PC-3 (cell line): Measurements from ENCODE around the gene CASP6. TPM values are rescaled to one million over a fixed set of nuclear protein-coding genes. Genes with fewer than 3 reads are reported as not detected.

Experiments
- ATAC-seq: fragments of 200-7000 bp; cut with Tn5 transposase; 2 replicates; pipeline ENCODE4 v1.9.1; 2020; ENCODE audit warnings: mild to moderate bottlenecking, moderate library complexity
- BruUV-seq: library from RNA; stranded (reverse); fragments of 400-500 nt; replicated peaks from 2 replicates; lab custom pipeline; 2021; lab: Mats Ljungman, UMichigan
- CTCF ChIA-PET: fragments of 300-600 bp; sonication (Branson Sonifier 250); formaldehyde crosslinking; loops from one replicate; lab custom pipeline; 2022; ENCODE audit warnings: antibody characterized with exemption; lab: Charles Lee
- POLR2A ChIA-PET: fragments of 300-600 bp; sonication (Branson Sonifier 250); formaldehyde crosslinking; loops from one replicate; lab custom pipeline; 2022; ENCODE audit warnings: antibody characterized with exemption; ENCODE audit not compliant: unreplicated experiment; lab: Charles Lee
- DNase-seq: peaks from one replicate; pipeline ENCODE4 v3.0.0-alpha.2; 2015
- H2AFZ ChIP-seq: fragments of 300-600 bp; sonication (generic); 2 replicates; pipeline ENCODE4 v1.6.0; 2016; ENCODE audit warnings: antibody characterized with exemption, low read length
- H3F3A ChIP-seq: fragments of 300-600 bp; sonication (generic); one replicate; pipeline ENCODE4 v1.6.0; 2017; ENCODE audit warnings: antibody characterized with exemption, low read length, control low read depth, mild to moderate bottlenecking; ENCODE audit not compliant: unreplicated experiment
- H3K27ac ChIP-seq: fragments of 300-600 bp; sonication (generic); 2 replicates; pipeline ENCODE4 v1.5.1; 2016; ENCODE audit warnings: mild to moderate bottlenecking, low read length
- H3K27me3 ChIP-seq: fragments of 300-600 bp; sonication (generic); 2 replicates; pipeline ENCODE4 v1.6.1; 2016; ENCODE audit warnings: low read length, mixed read lengths
- H3K36me3 ChIP-seq: fragments of 300-600 bp; sonication (generic); 2 replicates; pipeline ENCODE4 v1.6.1; 2016; ENCODE audit warnings: low read depth, mixed run types, low read length, mixed read lengths
- H3K4me1 ChIP-seq: fragments of 300-600 bp; sonication (generic); 2 replicates; pipeline ENCODE4 v1.5.1; 2016; ENCODE audit warnings: low read length; ENCODE audit not compliant: insufficient read depth
- H3K4me2 ChIP-seq: fragments of 300-600 bp; sonication (generic); 2 replicates; pipeline ENCODE4 v1.6.0; 2016; ENCODE audit warnings: low read length
- H3K4me3 ChIP-seq: fragments of 300-600 bp; sonication (generic); 2 replicates; pipeline ENCODE4 v1.5.1; 2016; ENCODE audit warnings: mild to moderate bottlenecking, low read length, mixed read lengths
- H3K79me2 ChIP-seq: fragments of 300-600 bp; sonication (generic); 2 replicates; pipeline ENCODE4 v1.6.1; 2017; ENCODE audit warnings: low read length, mixed read lengths
- H3K9ac ChIP-seq: fragments of 300-600 bp; sonication (generic); 2 replicates; pipeline ENCODE4 v1.6.0; 2016; ENCODE audit warnings: mild to moderate bottlenecking, low read length
- H3K9me2 ChIP-seq: fragments of 300-600 bp; sonication (generic); replicated peaks from 2 replicates; pipeline ENCODE4 v1.6.1; 2016; ENCODE audit warnings: mixed run types, low read length, mixed read lengths
- H3K9me3 ChIP-seq: fragments of 300-600 bp; sonication (generic); 2 replicates; pipeline ENCODE4 v1.6.1; 2016; ENCODE audit warnings: low read length, mixed read lengths
- H4K20me1 ChIP-seq: fragments of 300-600 bp; sonication (generic); 2 replicates; pipeline ENCODE4 v1.6.1; 2016; ENCODE audit warnings: low read length, mixed read lengths
- CTCF ChIP-seq: fragments of 300-600 bp; sonication (generic); conservative IDR thresholded peaks from 2 replicates; pipeline ENCODE4 v1.5.1; 2017; ENCODE audit warnings: antibody characterized with exemption, low read depth, mild to moderate bottlenecking, low read length
- EZH2 ChIP-seq: fragments of 300-600 bp; sonication (generic); IDR thresholded peaks from one replicate; pipeline ENCODE4 v1.6.1; 2017; ENCODE audit warnings: antibody characterized with exemption, mild to moderate bottlenecking, low read length; ENCODE audit not compliant: unreplicated experiment
- EZH2phosphoT487 ChIP-seq: fragments of 300-600 bp; sonication (generic); IDR thresholded peaks from 2 replicates; pipeline ENCODE4 v1.6.1; 2018; ENCODE audit warnings: mild to moderate bottlenecking, antibody characterized with exemption, low read length, borderline replicate concordance
- intact Hi-C: fragments of 100-400 bp; cut with micrococcal nuclease; formaldehyde crosslinking; loops from 2 replicates; pipeline ENCODE4 v1.9.0; 2023
- total RNA-seq: library from RNA; depleted of rRNA; stranded (reverse); fragments of >200 nt; gene quantifications from 2 replicates; pipeline ENCODE4 v1.2.3, GENCODE V29; 2014

CASP6 gene
- total RNA-seq, 1 experiment from 2014 or later, result 33.7 TPM

DNA sequence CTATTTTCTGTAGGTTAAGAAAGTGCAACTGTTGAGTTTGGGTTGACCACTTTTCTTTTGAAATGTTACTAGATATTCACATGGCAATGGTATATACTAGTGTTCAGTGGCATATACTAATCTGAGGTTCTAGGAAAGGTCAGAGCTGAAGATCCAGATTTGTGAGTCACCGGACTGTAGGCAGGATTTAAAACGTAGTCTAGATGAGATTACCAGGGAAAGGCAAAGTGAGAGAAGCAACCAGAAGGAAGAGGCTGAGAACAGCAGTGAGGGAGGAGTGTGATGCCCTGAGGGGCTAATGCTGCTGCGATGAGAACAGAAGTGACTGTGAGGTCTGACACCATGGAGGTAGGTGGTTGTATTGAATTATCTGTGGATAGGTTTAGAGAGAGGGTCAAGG, 36.3 kb upstream of the CASP6 start:
- H3K9me3 ChIP-seq, result no peaks in the 10 kb centered on the region
- no peak for DNase-seq
- ATAC-seq, result no peak
- H3K9ac ChIP-seq, result no peak overlapping the region
- intact Hi-C loops, result no loop called here
- no peak overlapping the region for H3K4me3 ChIP-seq
- ChIA-PET CTCF (no interaction called here), POLR2A (no interaction called here)
- no peak overlapping the region for H3K4me2 ChIP-seq
- no TSS peak for BruUV-seq
- no peak overlapping the region for H3K27ac ChIP-seq
- TF ChIP-seq EZH2phosphoT487 (no peak), CTCF (no peak), EZH2 (no peak)
- H2AFZ ChIP-seq, result no peak overlapping the region
- H3K9me2 ChIP-seq, result no peaks in the 10 kb centered on the region
- H3K79me2 ChIP-seq, result no peaks in the 10 kb centered on the region
- H3K27me3 ChIP-seq, result no peaks in the 10 kb centered on the region
- no peaks in the 10 kb centered on the region for H3K4me1 ChIP-seq
- H3K36me3 ChIP-seq, result no peaks in the 10 kb centered on the region
- H4K20me1 ChIP-seq, result no peaks in the 10 kb centered on the region
- H3F3A ChIP-seq, result no peaks in the 10 kb centered on the region

DNA sequence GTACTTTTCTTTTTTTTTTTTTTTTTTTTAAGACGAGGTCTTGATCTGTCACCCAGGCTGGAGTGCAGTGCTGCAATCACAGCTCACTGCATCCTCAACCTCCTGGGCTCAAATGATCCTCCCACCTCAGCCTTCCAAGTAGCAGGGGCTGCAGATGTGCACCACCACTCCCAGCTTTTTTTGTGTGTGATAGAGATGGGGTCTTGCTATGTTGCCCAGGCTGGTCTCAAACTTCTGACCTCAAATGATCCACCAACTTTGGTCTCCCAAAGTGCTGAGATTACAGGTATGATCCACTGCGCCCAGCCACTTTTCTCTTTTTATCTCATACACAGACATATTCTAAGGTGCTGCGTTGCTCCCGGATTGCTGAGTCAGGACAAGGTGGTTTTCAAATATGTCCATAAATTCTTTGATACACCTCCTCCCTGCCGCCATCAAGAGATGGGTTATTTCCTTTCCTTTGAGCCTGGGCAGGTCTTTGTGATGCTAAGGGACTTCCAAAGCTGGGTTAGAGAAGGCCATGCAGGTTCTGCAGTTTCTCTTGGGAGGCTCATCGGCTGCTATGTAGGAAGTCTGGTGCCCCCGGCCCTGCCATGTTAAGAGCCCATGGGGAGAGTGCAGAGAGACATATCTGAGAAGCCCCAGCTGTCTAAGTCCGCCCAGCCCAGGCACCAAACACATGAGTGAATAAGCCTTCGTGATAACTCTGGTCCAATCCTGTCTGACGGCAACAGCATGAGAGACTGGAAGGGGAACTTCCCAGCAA, 35.0 kb upstream of the CASP6 start:
- Histone ChIP-seq H3K9ac (no peak overlapping the region), H3K4me1 (no peaks in the 10 kb centered on the region), H4K20me1 (no peaks in the 10 kb centered on the region), H3K36me3 (no peaks in the 10 kb centered on the region), H3K27ac (no peak overlapping the region), H3K9me3 (no peaks in the 10 kb centered on the region), H3K4me3 (no peak overlapping the region), H3K4me2 (no peak overlapping the region), H3K79me2 (no peaks in the 10 kb centered on the region), H3K27me3 (no peaks in the 10 kb centered on the region), H3F3A (no peaks in the 10 kb centered on the region), H2AFZ (no peak overlapping the region), H3K9me2 (no peaks in the 10 kb centered on the region)
- no TSS peak for BruUV-seq
- DNase-seq, result no peak
- ChIA-PET POLR2A (no interaction called here), CTCF (no interaction called here)
- TF ChIP-seq CTCF (no peak), EZH2phosphoT487 (no peak), EZH2 (no peak)
- intact Hi-C loops, result no loop called here
- ATAC-seq, result no peak

DNA sequence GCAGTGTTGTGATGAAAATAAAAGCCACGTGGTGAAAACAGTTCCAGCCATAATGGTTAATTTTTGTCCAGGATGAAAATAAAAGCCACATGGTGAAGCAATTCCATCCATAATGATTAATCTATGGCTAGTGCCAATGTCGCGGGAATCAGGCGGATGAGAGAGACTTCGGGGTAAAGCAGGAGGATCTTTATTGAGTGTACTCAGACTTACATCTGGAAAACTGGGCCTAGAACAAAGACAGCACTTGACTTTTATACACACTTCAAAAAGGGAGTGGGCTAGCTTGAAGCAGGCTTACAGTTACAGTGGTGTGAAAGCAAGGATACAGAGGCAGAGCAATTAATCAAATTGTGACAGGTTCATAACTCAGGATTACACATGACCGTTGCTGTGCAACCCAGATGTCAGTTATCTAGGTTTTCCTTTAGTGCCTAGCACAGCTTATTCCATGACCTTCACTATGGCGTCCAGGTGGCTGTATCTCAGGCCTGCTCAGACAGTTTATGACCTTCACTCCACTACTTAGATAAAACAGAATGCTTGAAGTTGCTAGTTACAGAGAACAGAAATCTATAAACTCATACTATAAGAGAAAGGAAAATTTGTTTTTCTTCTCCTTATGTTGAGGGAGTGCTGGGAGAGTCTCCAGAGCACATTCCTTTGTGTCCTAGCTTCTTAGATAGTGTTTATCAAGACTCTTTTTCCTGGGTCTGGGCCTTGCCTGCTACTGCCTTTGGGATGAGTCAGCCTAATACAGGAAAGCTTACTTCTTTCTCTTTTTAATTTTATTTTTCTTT, 32.5 kb upstream of the CASP6 start:
- H3K4me2 ChIP-seq, result no peak overlapping the region
- H2AFZ ChIP-seq, result no peak overlapping the region
- no peak overlapping the region for H3K4me3 ChIP-seq
- no peaks in the 10 kb centered on the region for H3K9me2 ChIP-seq
- no peaks in the 10 kb centered on the region for H3K27me3 ChIP-seq
- no peaks in the 10 kb centered on the region for H3F3A ChIP-seq
- intact Hi-C loops, result no loop called here
- no peaks in the 10 kb centered on the region for H3K9me3 ChIP-seq
- H3K27ac ChIP-seq, result no peak overlapping the region
- ATAC-seq, result no peak
- ChIA-PET POLR2A (no interaction called here), CTCF (no interaction called here)
- TF ChIP-seq EZH2phosphoT487 (no peak), EZH2 (no peak), CTCF (no peak)
- H3K79me2 ChIP-seq, result no peaks in the 10 kb centered on the region
- H4K20me1 ChIP-seq, result no peaks in the 10 kb centered on the region
- H3K9ac ChIP-seq, result no peak overlapping the region
- BruUV-seq, result no TSS peak
- no peak for DNase-seq
- H3K4me1 ChIP-seq, result peaks cover 1% of the 10 kb centered on the region; the same call in 1 of the 2 replicates
- no peaks in the 10 kb centered on the region for H3K36me3 ChIP-seq
